WTC11 (cell line): ENCODE results near the gene AVPI1. TPM values are rescaled to one million over a fixed set of nuclear protein-coding genes. Genes with fewer than 3 reads are reported as not detected.

Source experiments
- ATAC-seq: fragments of 200-7000 bp; cut with Tn5 transposase; 2 replicates; pipeline ENCODE4 v1.10.0; 2021; ENCODE audit warnings: mild to moderate bottlenecking, moderate library complexity
- CTCF ChIA-PET: fragments of 300-600 bp; sonication (Branson Sonifier 250); formaldehyde crosslinking; loops from one replicate; lab custom pipeline; 2021; ENCODE audit warnings: antibody characterized with exemption; lab: Charles Lee
- POLR2A ChIA-PET: fragments of 350-600 bp; sonication (Branson Sonifier 250); formaldehyde crosslinking; loops from one replicate; lab custom pipeline; 2021; ENCODE audit warnings: antibody characterized with exemption; lab: Charles Lee
- DNase-seq: peaks from one replicate; pipeline ENCODE4 v3.0.0; 2021; ENCODE audit warnings: low spot score
- H3K27ac Mint-ChIP-seq: 2 replicates; pipeline ENCODE4 v1.8.0; 2021; ENCODE audit warnings: mixed read lengths
- H3K27me3 Mint-ChIP-seq: 2 replicates; pipeline ENCODE4 v1.8.0; 2021; ENCODE audit warnings: low read depth, mild to moderate bottlenecking, moderate library complexity, mixed read lengths
- H3K36me3 Mint-ChIP-seq: 2 replicates; pipeline ENCODE4 v1.8.0; 2021; ENCODE audit warnings: mixed read lengths
- H3K4me1 Mint-ChIP-seq: 2 replicates; pipeline ENCODE4 v1.8.0; 2022; ENCODE audit warnings: mixed read lengths
- H3K4me3 Mint-ChIP-seq: 2 replicates; pipeline ENCODE4 v1.8.0; 2021; ENCODE audit warnings: mild to moderate bottlenecking, moderate library complexity, mixed read lengths
- H3K9me3 Mint-ChIP-seq: 2 replicates; pipeline ENCODE4 v1.8.0; 2021; ENCODE audit warnings: mixed read lengths
- EMX1 ChIP-seq: fragments of 250-450 bp; sonication (Bioruptor Pico); IDR thresholded peaks from 2 replicates; pipeline ENCODE4 v1.8.0; 2021; ENCODE audit warnings: mild to moderate bottlenecking
- ETV6 ChIP-seq: sonication (generic); formaldehyde crosslinking; IDR thresholded peaks from 2 replicates; pipeline ENCODE4 v1.8.1; 2022; ENCODE audit warnings: mild to moderate bottlenecking, missing genetic modification reagents
- NR3C1 ChIP-seq: sonication (generic); formaldehyde crosslinking; conservative IDR thresholded peaks from 2 replicates; pipeline ENCODE4 v1.8.1; 2023; ENCODE audit warnings: low read depth, mild to moderate bottlenecking, missing genetic modification reagents
- SOX15 ChIP-seq: fragments of 250-450 bp; sonication (Bioruptor Pico); IDR thresholded peaks from 2 replicates; pipeline ENCODE4 v1.9.0; 2021; ENCODE audit warnings: mild to moderate bottlenecking
- ZNF138 ChIP-seq: sonication (generic); formaldehyde crosslinking; conservative IDR thresholded peaks from 2 replicates; pipeline ENCODE4 v1.8.1; 2022; ENCODE audit warnings: mild to moderate bottlenecking, moderate library complexity, missing genetic modification reagents
- ZNF317 ChIP-seq: sonication (generic); formaldehyde crosslinking; IDR thresholded peaks from 2 replicates; pipeline ENCODE4 v1.8.1; 2023; ENCODE audit warnings: low read depth, mild to moderate bottlenecking, moderate library complexity, missing genetic modification reagents, borderline replicate concordance
- ZNF396 ChIP-seq: fragments of 250-450 bp; sonication (Bioruptor Pico); IDR thresholded peaks from 2 replicates; pipeline ENCODE4 v1.8.0; 2021; ENCODE audit warnings: mild to moderate bottlenecking, moderate library complexity, borderline replicate concordance
- total RNA-seq: library from RNA; stranded (reverse); gene quantifications from 3 replicates; pipeline ENCODE4 v1.2.3, GENCODE V29; 2021
- TF ChIP-seq, protein P1 (sequence below): sonication (generic); formaldehyde crosslinking; IDR thresholded peaks from 2 replicates; pipeline ENCODE4 v1.8.1; 2023; ENCODE audit warnings: mild to moderate bottlenecking, moderate library complexity, missing genetic modification reagents
- TF ChIP-seq, protein P2 (sequence below): fragments of 250-450 bp; sonication (Bioruptor Pico); IDR thresholded peaks from 2 replicates; pipeline ENCODE4 v2.1.2; 2022; ENCODE audit warnings: mild to moderate bottlenecking, moderate library complexity
- TF ChIP-seq, protein P3 (sequence below): sonication (generic); formaldehyde crosslinking; conservative IDR thresholded peaks from 2 replicates; pipeline ENCODE4 v1.8.1; 2023; ENCODE audit warnings: mild to moderate bottlenecking, low read depth, missing genetic modification reagents, moderate library complexity
- TF ChIP-seq, protein P4 (sequence below): sonication (generic); formaldehyde crosslinking; IDR thresholded peaks from 2 replicates; pipeline ENCODE4 v1.8.0; 2022; ENCODE audit warnings: mild to moderate bottlenecking, missing genetic modification reagents
- TF ChIP-seq, protein P5 (sequence below): fragments of 200-600 bp; IDR thresholded peaks from 2 replicates; pipeline ENCODE4 v1.8.0; 2022; ENCODE audit warnings: antibody characterized with exemption
- TF ChIP-seq, protein P6 (sequence below): fragments of 250-450 bp; sonication (Bioruptor Pico); IDR thresholded peaks from 2 replicates; pipeline ENCODE4 v1.8.0; 2021; ENCODE audit warnings: mild to moderate bottlenecking

AVPI1 gene
- total RNA-seq, 1 experiment from 2014 or later: 9.8 TPM

DNA sequence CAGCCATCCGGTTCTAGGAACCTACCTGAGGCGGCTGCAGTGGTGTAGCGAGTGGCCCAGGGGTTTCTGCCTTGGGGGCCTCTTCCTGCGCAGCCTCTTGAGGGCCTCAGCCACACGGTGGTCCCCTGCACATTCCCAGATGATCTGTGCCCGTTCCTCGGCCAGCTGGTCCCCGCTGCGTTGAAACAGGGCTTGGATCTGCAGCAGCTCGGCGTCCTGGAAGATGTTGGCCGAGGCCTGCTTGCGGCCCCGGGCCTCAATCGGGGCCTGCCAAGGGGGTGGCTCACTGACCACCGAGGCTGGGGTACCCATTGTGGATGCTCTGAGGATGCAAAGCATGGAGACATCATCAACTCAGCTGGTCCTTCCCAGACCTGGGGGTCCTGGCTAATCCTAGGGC lies 7.4 kb downstream of the AVPI1 start:
- TF ChIP-seq ZNF317 (CRISPR knock-in tag): no peak
- TF ChIP-seq, protein P1, sequence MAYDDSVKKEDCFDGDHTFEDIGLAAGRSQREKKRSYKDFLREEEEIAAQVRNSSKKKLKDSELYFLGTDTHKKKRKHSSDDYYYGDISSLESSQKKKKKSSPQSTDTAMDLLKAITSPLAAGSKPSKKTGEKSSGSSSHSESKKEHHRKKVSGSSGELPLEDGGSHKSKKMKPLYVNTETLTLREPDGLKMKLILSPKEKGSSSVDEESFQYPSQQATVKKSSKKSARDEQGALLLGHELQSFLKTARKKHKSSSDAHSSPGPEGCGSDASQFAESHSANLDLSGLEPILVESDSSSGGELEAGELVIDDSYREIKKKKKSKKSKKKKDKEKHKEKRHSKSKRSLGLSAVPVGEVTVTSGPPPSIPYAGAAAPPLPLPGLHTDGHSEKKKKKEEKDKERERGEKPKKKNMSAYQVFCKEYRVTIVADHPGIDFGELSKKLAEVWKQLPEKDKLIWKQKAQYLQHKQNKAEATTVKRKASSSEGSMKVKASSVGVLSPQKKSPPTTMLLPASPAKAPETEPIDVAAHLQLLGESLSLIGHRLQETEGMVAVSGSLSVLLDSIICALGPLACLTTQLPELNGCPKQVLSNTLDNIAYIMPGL (CRISPR knock-in tag): no peak
- TF ChIP-seq, protein P2, sequence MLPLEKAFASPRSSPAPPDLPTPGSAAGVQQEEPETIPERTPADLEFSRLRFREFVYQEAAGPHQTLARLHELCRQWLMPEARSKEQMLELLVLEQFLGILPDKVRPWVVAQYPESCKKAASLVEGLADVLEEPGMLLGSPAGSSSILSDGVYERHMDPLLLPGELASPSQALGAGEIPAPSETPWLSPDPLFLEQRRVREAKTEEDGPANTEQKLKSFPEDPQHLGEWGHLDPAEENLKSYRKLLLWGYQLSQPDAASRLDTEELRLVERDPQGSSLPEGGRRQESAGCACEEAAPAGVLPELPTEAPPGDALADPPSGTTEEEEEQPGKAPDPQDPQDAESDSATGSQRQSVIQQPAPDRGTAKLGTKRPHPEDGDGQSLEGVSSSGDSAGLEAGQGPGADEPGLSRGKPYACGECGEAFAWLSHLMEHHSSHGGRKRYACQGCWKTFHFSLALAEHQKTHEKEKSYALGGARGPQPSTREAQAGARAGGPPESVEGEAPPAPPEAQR: no peak
- peaks cover 5% of the 10 kb centered on the region for H3K36me3 Mint-ChIP-seq
- H3K4me1 Mint-ChIP-seq: peaks cover 12% of the 10 kb centered on the region; the same call in 1 of the 2 replicates
- ChIA-PET CTCF (interaction anchor here (1.3 to 4.6 kb wide), 3 partner anchors 8 to 22 kb away, joined by 3 to 61 read pairs (median 3); partner anchors contain the start of gene AVPI1), POLR2A (no interaction called here)
- no peaks in the 10 kb centered on the region for H3K9me3 Mint-ChIP-seq
- no peak overlapping the region for H3K4me3 Mint-ChIP-seq
- no peak overlapping the region for H3K27ac Mint-ChIP-seq
- ATAC-seq (no peak), DNase-seq (no peak)
- H3K27me3 Mint-ChIP-seq: no peaks in the 10 kb centered on the region

DNA sequence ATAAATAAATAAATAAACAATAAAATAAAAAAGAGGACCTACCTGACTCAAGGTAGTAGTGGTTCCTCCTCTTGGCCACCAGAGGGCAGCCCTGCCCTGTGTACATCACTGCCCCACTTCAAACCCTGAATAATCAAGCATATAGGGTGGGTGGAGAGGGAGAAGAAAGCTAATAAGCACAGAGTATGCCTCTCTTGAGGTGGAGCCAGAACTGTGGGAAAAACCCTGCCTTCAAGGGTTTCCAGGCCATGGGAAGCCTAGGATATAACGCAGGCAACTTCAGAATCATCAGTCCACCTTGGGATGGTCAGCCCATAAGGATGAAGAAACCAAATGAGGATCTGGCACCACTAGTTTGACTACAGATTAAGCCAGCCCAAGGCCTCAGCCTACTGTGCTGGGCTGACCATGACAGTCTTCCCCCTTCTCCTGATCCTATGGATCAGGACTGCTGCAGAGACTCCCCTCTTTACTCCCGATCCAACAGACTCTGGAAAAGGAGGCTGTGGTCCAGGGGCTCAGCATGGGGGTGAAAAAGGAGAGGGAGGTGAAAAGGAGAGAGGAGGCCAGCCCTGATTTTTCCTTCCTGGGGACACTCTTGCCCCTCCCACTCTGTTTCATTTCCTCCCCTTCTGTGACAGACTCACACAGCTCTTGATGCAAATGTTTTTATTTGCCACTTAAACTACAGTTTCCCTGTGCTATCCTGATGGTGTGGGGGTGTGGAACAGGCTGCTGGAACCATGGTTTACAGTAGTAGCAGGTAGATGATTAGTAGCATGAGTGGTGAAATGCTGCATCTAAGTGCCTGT lies 10.1 kb downstream of the AVPI1 start:
- ChIA-PET POLR2A (interaction anchor here (0.6 to 1.6 kb wide), 3 partner anchors 10 to 58 kb away, joined by 3 to 6 read pairs (median 4); partner anchors contain the start of gene AVPI1), CTCF (interaction anchor here (0.5 to 4.6 kb wide), 24 partner anchors 9 to 688 kb away, joined by 3 to 61 read pairs (median 5); partner anchors contain the start of genes ANKRD2, AVPI1, GOLGA7B and MARVELD1)
- peak; percentile 48 for DNase-seq
- Mint-ChIP-seq H3K4me3 (no peak overlapping the region), H3K9me3 (no peaks in the 10 kb centered on the region), H3K27me3 (no peaks in the 10 kb centered on the region), H3K36me3 (peaks cover 21% of the 10 kb centered on the region), H3K4me1 (no peaks in the 10 kb centered on the region), H3K27ac (no peak overlapping the region)
- TF ChIP-seq ZNF138 (CRISPR knock-in tag): no peak
- TF ChIP-seq, protein P3, sequence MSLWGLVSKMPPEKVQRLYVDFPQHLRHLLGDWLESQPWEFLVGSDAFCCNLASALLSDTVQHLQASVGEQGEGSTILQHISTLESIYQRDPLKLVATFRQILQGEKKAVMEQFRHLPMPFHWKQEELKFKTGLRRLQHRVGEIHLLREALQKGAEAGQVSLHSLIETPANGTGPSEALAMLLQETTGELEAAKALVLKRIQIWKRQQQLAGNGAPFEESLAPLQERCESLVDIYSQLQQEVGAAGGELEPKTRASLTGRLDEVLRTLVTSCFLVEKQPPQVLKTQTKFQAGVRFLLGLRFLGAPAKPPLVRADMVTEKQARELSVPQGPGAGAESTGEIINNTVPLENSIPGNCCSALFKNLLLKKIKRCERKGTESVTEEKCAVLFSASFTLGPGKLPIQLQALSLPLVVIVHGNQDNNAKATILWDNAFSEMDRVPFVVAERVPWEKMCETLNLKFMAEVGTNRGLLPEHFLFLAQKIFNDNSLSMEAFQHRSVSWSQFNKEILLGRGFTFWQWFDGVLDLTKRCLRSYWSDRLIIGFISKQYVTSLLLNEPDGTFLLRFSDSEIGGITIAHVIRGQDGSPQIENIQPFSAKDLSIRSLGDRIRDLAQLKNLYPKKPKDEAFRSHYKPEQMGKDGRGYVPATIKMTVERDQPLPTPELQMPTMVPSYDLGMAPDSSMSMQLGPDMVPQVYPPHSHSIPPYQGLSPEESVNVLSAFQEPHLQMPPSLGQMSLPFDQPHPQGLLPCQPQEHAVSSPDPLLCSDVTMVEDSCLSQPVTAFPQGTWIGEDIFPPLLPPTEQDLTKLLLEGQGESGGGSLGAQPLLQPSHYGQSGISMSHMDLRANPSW: no peak
- TF ChIP-seq NR3C1 (CRISPR knock-in tag): no peak
- TF ChIP-seq ETV6 (CRISPR knock-in tag): no peak
- no peak for TF ChIP-seq EMX1 (CRISPR knock-in tag)
- TF ChIP-seq, protein P4, sequence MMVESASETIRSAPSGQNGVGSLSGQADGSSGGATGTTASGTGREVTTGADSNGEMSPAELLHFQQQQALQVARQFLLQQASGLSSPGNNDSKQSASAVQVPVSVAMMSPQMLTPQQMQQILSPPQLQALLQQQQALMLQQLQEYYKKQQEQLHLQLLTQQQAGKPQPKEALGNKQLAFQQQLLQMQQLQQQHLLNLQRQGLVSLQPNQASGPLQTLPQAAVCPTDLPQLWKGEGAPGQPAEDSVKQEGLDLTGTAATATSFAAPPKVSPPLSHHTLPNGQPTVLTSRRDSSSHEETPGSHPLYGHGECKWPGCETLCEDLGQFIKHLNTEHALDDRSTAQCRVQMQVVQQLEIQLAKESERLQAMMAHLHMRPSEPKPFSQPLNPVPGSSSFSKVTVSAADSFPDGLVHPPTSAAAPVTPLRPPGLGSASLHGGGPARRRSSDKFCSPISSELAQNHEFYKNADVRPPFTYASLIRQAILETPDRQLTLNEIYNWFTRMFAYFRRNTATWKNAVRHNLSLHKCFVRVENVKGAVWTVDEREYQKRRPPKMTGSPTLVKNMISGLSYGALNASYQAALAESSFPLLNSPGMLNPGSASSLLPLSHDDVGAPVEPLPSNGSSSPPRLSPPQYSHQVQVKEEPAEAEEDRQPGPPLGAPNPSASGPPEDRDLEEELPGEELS (CRISPR knock-in tag): no peak
- TF ChIP-seq, protein P5, sequence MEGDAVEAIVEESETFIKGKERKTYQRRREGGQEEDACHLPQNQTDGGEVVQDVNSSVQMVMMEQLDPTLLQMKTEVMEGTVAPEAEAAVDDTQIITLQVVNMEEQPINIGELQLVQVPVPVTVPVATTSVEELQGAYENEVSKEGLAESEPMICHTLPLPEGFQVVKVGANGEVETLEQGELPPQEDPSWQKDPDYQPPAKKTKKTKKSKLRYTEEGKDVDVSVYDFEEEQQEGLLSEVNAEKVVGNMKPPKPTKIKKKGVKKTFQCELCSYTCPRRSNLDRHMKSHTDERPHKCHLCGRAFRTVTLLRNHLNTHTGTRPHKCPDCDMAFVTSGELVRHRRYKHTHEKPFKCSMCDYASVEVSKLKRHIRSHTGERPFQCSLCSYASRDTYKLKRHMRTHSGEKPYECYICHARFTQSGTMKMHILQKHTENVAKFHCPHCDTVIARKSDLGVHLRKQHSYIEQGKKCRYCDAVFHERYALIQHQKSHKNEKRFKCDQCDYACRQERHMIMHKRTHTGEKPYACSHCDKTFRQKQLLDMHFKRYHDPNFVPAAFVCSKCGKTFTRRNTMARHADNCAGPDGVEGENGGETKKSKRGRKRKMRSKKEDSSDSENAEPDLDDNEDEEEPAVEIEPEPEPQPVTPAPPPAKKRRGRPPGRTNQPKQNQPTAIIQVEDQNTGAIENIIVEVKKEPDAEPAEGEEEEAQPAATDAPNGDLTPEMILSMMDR: peak; percentile 87
- TF ChIP-seq, protein P6, sequence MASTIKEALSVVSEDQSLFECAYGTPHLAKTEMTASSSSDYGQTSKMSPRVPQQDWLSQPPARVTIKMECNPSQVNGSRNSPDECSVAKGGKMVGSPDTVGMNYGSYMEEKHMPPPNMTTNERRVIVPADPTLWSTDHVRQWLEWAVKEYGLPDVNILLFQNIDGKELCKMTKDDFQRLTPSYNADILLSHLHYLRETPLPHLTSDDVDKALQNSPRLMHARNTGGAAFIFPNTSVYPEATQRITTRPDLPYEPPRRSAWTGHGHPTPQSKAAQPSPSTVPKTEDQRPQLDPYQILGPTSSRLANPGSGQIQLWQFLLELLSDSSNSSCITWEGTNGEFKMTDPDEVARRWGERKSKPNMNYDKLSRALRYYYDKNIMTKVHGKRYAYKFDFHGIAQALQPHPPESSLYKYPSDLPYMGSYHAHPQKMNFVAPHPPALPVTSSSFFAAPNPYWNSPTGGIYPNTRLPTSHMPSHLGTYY: peak; percentile 67; the same call in 1 of the 2 replicates
- no peak for TF ChIP-seq SOX15 (CRISPR knock-in tag)
- TF ChIP-seq ZNF396 (CRISPR knock-in tag): no peak
- ATAC-seq: peak; percentile 93
